NCI-H226 (cell line): ENCODE results near the gene FEM1B.

Experiments used
- DNase-seq: peaks from one replicate; pipeline ENCODE4 v3.0.0-alpha.2; 2015

Gene FEM1B

GRCh38 chr15:68259883-68260282 is 17.7 kb upstream of the FEM1B start:
- no peak for DNase-seq

DNA sequence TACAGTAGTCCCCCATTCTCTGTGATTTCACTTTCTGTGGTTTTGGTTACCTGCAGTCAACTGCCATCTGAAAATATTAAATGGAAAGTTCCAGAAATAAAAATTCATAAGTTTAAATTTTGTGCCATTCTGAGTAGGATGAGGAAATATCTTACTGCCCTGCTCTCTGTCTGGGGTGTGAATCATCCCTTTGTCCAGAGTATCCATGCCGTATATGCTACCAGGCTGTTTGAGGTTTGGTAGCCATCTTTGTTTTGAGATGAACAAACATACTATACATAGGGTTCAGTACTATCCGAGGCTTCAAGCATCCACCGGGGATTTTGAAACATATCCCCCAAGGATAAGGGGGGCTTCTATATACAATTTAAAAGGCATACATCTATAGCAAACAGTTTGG is 16.3 kb upstream of the FEM1B start:
- DNase-seq, result no peak

GRCh38 chr15:68261980-68262379 is 15.6 kb upstream of the FEM1B start:
- no peak for DNase-seq

- DNase-seq, result no peak
Observed at GRCh38 chr15:68262514-68263356, 14.8 kb upstream of the FEM1B start.

DNA sequence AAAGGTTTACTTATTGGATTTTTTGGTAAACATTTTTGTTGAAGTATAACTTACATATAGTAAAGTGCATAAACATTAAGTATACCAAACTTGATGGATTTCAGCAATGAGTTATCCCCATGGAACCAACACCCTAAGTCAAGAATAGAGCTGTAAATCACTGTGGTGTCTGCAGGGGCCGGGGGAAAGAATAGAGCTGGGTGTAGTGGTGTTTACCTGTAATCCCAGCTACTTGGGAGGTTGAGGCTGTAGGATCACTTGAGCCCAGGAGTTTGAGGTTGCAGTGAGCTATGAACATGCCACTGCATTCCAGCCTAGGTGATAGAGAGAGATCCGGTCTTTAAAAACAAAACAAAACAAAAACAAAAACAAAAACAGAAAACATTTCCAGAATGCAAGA is 13.3 kb upstream of the FEM1B start:
- DNase-seq, result no peak

DNA sequence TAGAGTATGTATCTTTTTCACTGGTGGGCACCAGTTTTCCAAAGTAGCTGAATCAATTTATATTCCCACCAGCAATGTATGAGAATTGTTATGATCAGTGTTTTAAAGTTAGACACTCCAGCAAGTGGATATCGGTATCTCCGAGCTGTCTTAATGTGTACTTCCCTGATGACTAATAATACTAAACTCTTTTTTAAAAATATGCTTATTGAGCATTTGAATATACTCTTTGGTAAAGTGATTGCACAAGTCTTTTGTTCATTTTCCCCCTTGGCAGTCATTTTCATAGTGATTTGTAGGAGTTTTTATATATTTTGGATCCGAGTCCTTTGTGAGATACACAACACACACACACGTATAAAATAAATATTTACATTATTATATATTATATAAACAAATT is 12.5 kb upstream of the FEM1B start:
- DNase-seq, result no peak

- DNase-seq, result no peak
Observed at GRCh38 chr15:68265674-68266073, 11.9 kb upstream of the FEM1B start.

GRCh38 chr15:68268405-68268804 is 9.1 kb upstream of the FEM1B start:
- no peak for DNase-seq

GRCh38 chr15:68271854-68272471 is 5.6 kb upstream of the FEM1B start:
- peak; percentile 96 for DNase-seq

- peak; percentile 96 for DNase-seq
Observed at GRCh38 chr15:68272721-68273271, 4.7 kb upstream of the FEM1B start.

- DNase-seq, result no peak
Observed at GRCh38 chr15:68274201-68274848, 3.2 kb upstream of the FEM1B start.

GRCh38 chr15:68275165-68275746 is 2.3 kb upstream of the FEM1B start:
- DNase-seq, result no peak

- DNase-seq, result no peak
Observed at GRCh38 chr15:68276668-68277067, 877 bp upstream of the FEM1B start.

DNA sequence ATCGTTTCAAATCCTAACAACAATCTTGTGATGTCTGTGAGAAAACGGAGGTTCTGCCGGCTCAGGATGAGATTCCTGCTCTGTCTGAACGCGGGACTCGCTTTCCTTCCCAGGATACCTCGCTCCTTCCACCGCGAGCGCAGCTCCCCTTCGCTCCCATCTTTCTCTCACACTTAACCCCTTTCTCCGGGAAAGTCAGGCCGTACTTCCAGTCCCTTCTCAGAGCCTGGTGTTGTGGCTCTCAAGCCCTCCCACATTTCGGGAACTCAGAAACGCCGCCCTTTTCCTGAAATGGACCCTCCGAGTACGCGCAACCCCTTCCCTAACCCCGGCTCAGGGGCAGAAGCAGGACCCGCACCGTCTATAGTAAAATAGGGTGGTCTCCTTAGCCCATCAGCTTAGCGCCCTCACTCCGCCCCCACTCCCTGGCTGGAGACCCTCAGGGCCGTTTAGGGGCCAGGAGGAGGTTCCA is 378 bp upstream of the FEM1B start:
- no peak for DNase-seq

- DNase-seq, result no peak
Observed at GRCh38 chr15:68278345-68278594, 725 bp downstream of the FEM1B start.

DNA sequence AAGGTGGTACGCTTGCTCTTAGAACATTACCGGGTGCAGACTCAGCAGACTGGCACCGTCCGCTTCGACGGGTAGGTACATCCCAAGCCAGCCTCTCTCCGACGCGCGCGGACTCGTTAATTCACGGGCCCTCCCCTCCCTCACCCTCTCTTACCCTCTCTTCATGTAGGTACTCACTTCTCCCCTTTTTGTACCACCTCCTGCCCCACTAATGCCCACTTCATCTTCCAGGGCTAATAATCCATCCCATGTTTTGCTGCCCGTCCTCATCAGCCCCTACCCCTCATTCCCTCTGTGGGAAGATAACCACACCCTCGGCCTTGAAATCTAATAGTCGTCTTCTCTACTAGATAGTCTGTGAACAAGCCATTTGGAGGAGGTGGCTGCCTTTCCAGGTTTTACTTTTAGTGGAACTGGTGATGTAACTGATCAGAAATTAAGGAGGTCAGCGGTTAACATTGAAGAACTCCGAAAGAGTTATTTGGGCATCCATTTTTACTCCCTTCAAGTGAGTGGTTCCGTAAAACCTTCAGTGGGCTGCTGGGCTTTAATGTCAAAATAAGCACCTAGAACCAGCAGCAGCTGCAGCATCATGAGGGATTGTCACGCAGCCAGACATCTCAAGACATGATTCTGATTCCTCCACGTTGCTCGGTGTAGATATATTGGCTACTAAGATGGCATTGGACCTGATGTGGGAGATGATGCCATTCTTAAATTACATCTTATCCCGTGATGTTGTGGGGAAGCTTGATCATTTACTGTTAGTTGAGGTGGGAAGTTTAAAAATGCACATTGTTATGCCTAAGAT is 1.3 kb downstream of the FEM1B start:
- DNase-seq, result no peak

DNA sequence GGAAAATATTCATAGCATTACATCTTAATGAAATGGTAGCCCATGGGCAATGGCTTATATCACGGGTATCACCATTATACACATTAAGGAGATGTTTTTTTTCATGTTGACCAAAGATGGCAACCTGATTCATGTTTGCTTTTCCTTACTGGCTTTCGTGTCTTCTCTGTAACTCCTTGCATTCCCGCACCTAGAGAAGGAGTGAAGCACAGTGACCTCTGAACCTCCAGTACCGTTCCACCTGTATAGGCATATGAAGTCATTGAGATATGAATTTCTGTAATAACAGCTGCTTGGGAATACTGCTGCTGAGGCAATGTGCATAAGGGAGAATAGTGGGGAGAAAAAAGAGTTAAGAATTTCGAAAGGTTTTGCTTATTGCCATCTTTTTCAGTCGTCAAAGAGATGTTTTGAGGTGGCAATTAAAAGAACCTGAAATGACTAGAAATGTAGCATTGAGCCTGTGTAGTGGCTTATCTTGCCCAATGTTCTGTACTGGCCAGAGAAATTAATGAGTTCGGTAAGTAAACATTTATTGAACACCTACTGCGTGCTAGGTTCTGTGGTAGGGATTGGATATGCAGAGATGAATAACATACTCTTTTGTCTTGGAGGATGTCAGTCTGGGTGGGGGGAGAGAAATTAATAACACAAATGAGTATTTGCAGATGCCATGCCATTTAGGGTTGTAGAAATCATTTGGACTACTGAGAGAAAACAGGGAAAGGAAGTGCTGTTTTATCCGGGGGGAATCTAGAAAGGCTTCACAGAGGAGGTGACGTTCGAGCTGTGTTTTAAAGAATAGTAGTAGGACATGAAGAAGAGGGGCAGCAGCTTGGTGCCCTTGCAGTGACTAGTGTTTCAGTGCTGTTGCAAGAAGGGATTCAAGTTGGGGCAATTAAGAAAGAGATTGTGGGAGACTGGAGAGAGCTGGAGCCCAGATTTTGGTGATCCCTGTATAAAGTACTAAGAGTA is 2.5 kb downstream of the FEM1B start:
- no peak for DNase-seq

GRCh38 chr15:68281008-68281407 is 3.5 kb downstream of the FEM1B start:
- no peak for DNase-seq

DNA sequence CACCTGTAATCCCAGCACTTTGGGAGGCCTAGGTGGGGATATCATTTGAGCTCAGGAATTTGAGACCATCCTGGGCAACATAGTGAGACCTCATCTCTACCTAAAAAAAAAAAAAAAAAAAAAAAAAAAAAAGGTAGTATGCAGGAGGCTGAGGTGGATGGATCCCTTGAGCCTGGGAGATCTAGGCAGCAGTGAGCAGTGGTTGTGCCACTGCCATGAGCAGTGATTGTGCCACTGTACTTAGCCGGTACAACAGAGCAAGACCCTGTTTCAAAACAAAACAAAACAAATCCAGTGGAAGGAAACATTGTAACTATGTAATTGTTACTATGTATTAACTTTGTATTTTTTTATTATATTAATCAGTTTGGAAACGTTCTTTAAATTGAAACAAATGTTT is 5.9 kb downstream of the FEM1B start:
- DNase-seq, result no peak

DNA sequence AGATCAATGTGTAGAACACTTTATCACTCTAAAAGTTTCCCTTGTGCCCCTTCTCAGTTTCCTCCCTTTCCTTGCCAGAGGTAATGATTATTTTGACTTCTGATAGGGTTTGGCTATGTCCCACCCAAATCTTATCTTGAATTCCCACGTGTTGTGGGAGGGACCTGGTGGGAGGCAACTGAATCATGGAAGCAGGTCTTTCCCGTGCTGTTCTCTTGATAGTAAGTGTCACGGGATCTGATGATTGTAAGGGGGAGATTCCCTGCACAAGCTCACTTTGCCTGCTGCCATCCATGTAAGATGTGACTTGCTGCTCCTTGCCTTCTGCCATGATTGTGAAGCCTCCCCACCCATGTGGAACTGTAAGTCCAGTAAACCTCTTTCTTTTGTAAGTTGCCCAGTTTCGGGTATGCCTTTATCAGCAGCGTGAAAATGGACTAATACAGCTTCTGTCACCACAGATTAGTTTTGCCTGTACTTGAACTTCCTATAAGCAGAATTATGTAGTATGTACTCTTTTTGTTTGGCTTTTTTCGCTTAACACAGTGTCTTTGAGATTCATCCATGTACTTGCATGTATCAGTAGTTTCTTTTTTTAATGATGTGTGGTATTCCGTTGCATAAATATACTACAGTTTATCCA is 7.2 kb downstream of the FEM1B start:
- no peak for DNase-seq
